ENCODE results near the gene ZNF556.

GRCh38 chr19:2841855-2842574 lies 25.1 kb upstream of the ZNF556 start:
- TF ChIP-seq CTCF (conservative IDR thresholded peaks at IDR 0.05; ENCODE audit: low read length): no peak
- TF ChIP-seq EZH2phosphoT487 (IDR thresholded peaks at IDR 0.05; ENCODE audit: borderline replicate concordance, low read depth, low read length): no peak

All from OCI-LY7 (cell line).